GM15510 (cell line): ENCODE results near the gene COMP.

Experiments used
- POLR2A ChIP-seq: IDR thresholded peaks from 3 replicates; pipeline ENCODE4 v1.6.1; 2011; ENCODE audit warnings: borderline replicate concordance; ENCODE audit not compliant: insufficient read length; ENCODE audit errors: extremely low read depth

Gene COMP

GRCh38 chr19:18737954-18738351 lies 53.2 kb downstream of the COMP start:
- no peak for TF ChIP-seq POLR2A

- TF ChIP-seq POLR2A = no peak
Measured at GRCh38 chr19:18737337-18737953, 53.7 kb downstream of the COMP start.

GRCh38 chr19:18736415-18737336 lies 54.4 kb downstream of the COMP start:
- no peak for TF ChIP-seq POLR2A

- TF ChIP-seq POLR2A = no peak
Measured at GRCh38 chr19:18735752-18736151, 55.4 kb downstream of the COMP start.

GRCh38 chr19:18735324-18735723 lies 55.8 kb downstream of the COMP start:
- TF ChIP-seq POLR2A = no peak

GRCh38 chr19:18733196-18733647 lies 57.9 kb downstream of the COMP start:
- TF ChIP-seq POLR2A = no peak
